Measurements from ENCODE around the gene IQGAP3. TPM values are rescaled to one million over a fixed set of nuclear protein-coding genes. Genes with fewer than 3 reads are reported as not detected.

The IQGAP3 gene
- total RNA-seq, 2 donors from 2014 or later, result 0.52 TPM; not detected in 1

- no peaks in the 10 kb centered on the region for H3K27me3 ChIP-seq
- peaks cover 0 to 10% of the 10 kb centered on the region in 2 donors for H3K36me3 ChIP-seq (replicated peaks in 1 of 2; ENCODE audit: insufficient read depth in 1 of 2, low read depth in 2 of 2)
- DNase-seq, result peak in 1 of 4 donors; percentile 36
- intact Hi-C loops (cut with DNase I), result no loop called here
- no peaks in the 10 kb centered on the region for H3K9me3 ChIP-seq
- no peak for ATAC-seq
- 83 to 85% methylated on average over 7 of the region's 7 CpGs for WGBS, 2 donors
- H3K27ac ChIP-seq, result peak overlapping the region in 1 of 4 donors; percentile 0
- peaks cover 58% of the 10 kb centered on the region for H3K4me1 ChIP-seq
- no peak overlapping the region for H3K4me3 ChIP-seq
- TF ChIP-seq CTCF (IDR thresholded peaks at IDR 0.05) (no peak), POLR2A (IDR thresholded peaks at IDR 0.05) (no peak)
Measured at GRCh38 chr1:156486421-156487344, 85.7 kb downstream of the IQGAP3 start.

GRCh38 chr1:156485984-156486383 is 86.4 kb downstream of the IQGAP3 start:
- no peaks in the 10 kb centered on the region for H3K27me3 ChIP-seq
- no peak overlapping the region for H3K4me3 ChIP-seq
- DNase-seq (no peak), ATAC-seq (no peak)
- no peaks in the 10 kb centered on the region for H3K9me3 ChIP-seq
- peaks cover 51% of the 10 kb centered on the region for H3K4me1 ChIP-seq
- WGBS, 2 donors, result 92 to 100% methylated on average over 3 of the region's 3 CpGs
- intact Hi-C loops (cut with DNase I), result no loop called here
- H3K27ac ChIP-seq, result peak overlapping the region in 1 of 4 donors; percentile 0
- H3K36me3 ChIP-seq (replicated peaks in 1 of 2; ENCODE audit: insufficient read depth in 1 of 2, low read depth in 2 of 2), result peaks cover 0 to 12% of the 10 kb centered on the region in 2 donors
- TF ChIP-seq CTCF (IDR thresholded peaks at IDR 0.05), result no peak

GRCh38 chr1:156484480-156485058 is 87.8 kb downstream of the IQGAP3 start:
- H3K4me1 ChIP-seq, result peaks cover 37% of the 10 kb centered on the region
- TF ChIP-seq POLR2A (IDR thresholded peaks at IDR 0.05), result no peak
- TF ChIP-seq CTCF (IDR thresholded peaks at IDR 0.05), result no peak
- no peak for DNase-seq
- intact Hi-C loops (cut with DNase I), result no loop called here
- H3K4me3 ChIP-seq, result no peak overlapping the region
- no peak for ATAC-seq
- no peak overlapping the region for H3K27ac ChIP-seq
- WGBS, 2 donors, result 89 to 94% methylated on average over 5 to 6 of the region's 6 CpGs
- no peaks in the 10 kb centered on the region for H3K27me3 ChIP-seq
- peaks cover 0 to 16% of the 10 kb centered on the region in 2 donors for H3K36me3 ChIP-seq (replicated peaks in 1 of 2; ENCODE audit: insufficient read depth in 1 of 2, low read depth in 2 of 2)
- no peaks in the 10 kb centered on the region for H3K9me3 ChIP-seq

- DNase-seq (no peak), ATAC-seq (no peak)
- H3K27me3 ChIP-seq, result no peaks in the 10 kb centered on the region
- H3K4me1 ChIP-seq, result peaks cover 25% of the 10 kb centered on the region
- intact Hi-C loops (cut with DNase I), result no loop called here
- 71 to 90% methylated on average over 2 of the region's 2 CpGs for WGBS, 2 donors
- no peak overlapping the region for H3K4me3 ChIP-seq
- no peaks in the 10 kb centered on the region for H3K9me3 ChIP-seq
- peaks cover 0 to 24% of the 10 kb centered on the region in 2 donors for H3K36me3 ChIP-seq (replicated peaks in 1 of 2; ENCODE audit: insufficient read depth in 1 of 2, low read depth in 2 of 2)
- H3K27ac ChIP-seq, result no peak overlapping the region
- TF ChIP-seq POLR2A (IDR thresholded peaks at IDR 0.05) (no peak), CTCF (IDR thresholded peaks at IDR 0.05) (no peak)
Measured at GRCh38 chr1:156483397-156483796, 89.0 kb downstream of the IQGAP3 start.

Measured in body of pancreas (tissue), 4 donors.